ENCODE data around the gene KRT79. TPM values are rescaled to one million over a fixed set of nuclear protein-coding genes. Genes with fewer than 3 reads are reported as not detected.

Gene KRT79
- total RNA-seq, 2 donors from 2014 or later: not detected

DNA sequence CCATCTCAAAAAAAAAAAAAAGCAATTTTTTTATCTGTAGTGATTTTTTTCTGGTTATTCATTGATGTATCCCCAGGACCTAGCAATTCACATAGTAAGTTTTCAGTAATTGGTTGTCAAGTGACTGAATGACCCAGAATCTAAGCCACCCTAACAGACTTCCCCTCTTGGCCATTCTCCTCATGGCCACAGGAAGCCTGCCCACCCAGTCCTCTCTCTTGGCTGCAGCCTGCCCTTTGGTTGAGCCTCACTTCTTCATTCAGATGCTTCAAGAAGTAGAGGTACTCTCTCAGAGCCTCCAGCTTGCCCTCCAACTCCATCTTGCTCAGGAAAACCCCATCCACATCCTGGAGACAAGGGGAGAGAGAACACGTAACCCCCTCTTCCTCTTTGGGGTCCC is 11.8 kb upstream of the KRT79 start:
- Histone ChIP-seq H3K9me3 (ENCODE audit: control insufficient read depth, low read length) (no peaks in the 10 kb centered on the region), H3K36me3 (ENCODE audit: control insufficient read depth, insufficient read depth, low read length) (no peaks in the 10 kb centered on the region), H3K27me3 (ENCODE audit: control insufficient read depth, insufficient read depth, low read length, poor library complexity, severe bottlenecking) (peaks cover 4% of the 10 kb centered on the region), H3K9ac (ENCODE audit: extremely low read depth, low read length, poor library complexity, severe bottlenecking) (no peak overlapping the region), H3K4me3 (ENCODE audit: low read length) (no peak overlapping the region), H3K27ac (ENCODE audit: low read depth, low read length) (no peak overlapping the region), H3K4me1 (ENCODE audit: control insufficient read depth, insufficient read depth, low read length) (no peaks in the 10 kb centered on the region)
- 82% methylated on average over 1 of the region's 1 CpG; no CpG with 5 or more reads in 1 of the 2 experiments for WGBS, 2 experiments (ENCODE audit: insufficient coverage in 1 of 2, insufficient read length in 1 of 2)
- Mint-ChIP-seq H3K4me3 (no peak overlapping the region), H3K27me3 (ENCODE audit: insufficient read depth) (peaks cover 8% of the 10 kb centered on the region), H3K4me1 (no peaks in the 10 kb centered on the region), H3K9me3 (no peaks in the 10 kb centered on the region), H3K36me3 (ENCODE audit: low read depth) (no peaks in the 10 kb centered on the region), H3K27ac (no peak overlapping the region)
- no peak for DNase-seq
- TF ChIP-seq, protein P1, sequence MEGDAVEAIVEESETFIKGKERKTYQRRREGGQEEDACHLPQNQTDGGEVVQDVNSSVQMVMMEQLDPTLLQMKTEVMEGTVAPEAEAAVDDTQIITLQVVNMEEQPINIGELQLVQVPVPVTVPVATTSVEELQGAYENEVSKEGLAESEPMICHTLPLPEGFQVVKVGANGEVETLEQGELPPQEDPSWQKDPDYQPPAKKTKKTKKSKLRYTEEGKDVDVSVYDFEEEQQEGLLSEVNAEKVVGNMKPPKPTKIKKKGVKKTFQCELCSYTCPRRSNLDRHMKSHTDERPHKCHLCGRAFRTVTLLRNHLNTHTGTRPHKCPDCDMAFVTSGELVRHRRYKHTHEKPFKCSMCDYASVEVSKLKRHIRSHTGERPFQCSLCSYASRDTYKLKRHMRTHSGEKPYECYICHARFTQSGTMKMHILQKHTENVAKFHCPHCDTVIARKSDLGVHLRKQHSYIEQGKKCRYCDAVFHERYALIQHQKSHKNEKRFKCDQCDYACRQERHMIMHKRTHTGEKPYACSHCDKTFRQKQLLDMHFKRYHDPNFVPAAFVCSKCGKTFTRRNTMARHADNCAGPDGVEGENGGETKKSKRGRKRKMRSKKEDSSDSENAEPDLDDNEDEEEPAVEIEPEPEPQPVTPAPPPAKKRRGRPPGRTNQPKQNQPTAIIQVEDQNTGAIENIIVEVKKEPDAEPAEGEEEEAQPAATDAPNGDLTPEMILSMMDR (conservative IDR thresholded peaks at IDR 0.05): no peak

DNA sequence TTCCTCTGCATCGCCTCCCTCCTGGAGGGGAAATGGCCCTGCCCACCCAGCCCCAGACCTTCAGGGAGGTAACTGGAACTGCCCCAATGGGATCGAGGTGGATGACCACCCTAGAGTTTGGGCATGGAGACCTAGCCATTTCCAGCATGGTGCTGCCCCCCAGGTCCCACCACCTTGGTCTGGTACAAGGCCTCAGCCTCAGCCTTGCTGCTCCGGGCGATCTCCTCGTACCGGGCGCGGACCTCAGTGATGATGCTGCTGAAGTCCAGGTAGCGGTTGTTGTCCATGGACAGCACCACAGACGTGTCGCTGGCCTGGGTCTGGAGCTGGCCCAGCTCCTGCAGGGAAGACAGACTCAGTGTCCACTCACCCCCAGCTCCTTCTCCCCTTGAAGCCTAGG is 10.3 kb upstream of the KRT79 start:
- no peaks in the 10 kb centered on the region for H3K9me3 Mint-ChIP-seq
- H3K27ac Mint-ChIP-seq: no peak overlapping the region
- WGBS, 2 experiments (ENCODE audit: insufficient coverage in 1 of 2, insufficient read length in 1 of 2): 95 to 98% methylated on average over 6 to 11 of the region's 11 CpGs
- TF ChIP-seq, protein P1 (conservative IDR thresholded peaks at IDR 0.05): no peak
- no peaks in the 10 kb centered on the region for H3K4me1 Mint-ChIP-seq
- H3K4me3 Mint-ChIP-seq: no peak overlapping the region
- no peak overlapping the region for H3K4me3 ChIP-seq (ENCODE audit: low read length)
- H3K36me3 ChIP-seq (ENCODE audit: control insufficient read depth, insufficient read depth, low read length): no peaks in the 10 kb centered on the region
- no peaks in the 10 kb centered on the region for H3K4me1 ChIP-seq (ENCODE audit: control insufficient read depth, insufficient read depth, low read length)
- no peak overlapping the region for H3K9ac ChIP-seq (ENCODE audit: extremely low read depth, low read length, poor library complexity, severe bottlenecking)
- H3K36me3 Mint-ChIP-seq (ENCODE audit: low read depth): no peaks in the 10 kb centered on the region
- H3K27me3 ChIP-seq (ENCODE audit: control insufficient read depth, insufficient read depth, low read length, poor library complexity, severe bottlenecking): peaks cover 4% of the 10 kb centered on the region
- peaks cover 11% of the 10 kb centered on the region for H3K27me3 Mint-ChIP-seq (ENCODE audit: insufficient read depth)
- no peaks in the 10 kb centered on the region for H3K9me3 ChIP-seq (ENCODE audit: control insufficient read depth, low read length)
- H3K27ac ChIP-seq (ENCODE audit: low read depth, low read length): no peak overlapping the region
- no peak for DNase-seq

DNA sequence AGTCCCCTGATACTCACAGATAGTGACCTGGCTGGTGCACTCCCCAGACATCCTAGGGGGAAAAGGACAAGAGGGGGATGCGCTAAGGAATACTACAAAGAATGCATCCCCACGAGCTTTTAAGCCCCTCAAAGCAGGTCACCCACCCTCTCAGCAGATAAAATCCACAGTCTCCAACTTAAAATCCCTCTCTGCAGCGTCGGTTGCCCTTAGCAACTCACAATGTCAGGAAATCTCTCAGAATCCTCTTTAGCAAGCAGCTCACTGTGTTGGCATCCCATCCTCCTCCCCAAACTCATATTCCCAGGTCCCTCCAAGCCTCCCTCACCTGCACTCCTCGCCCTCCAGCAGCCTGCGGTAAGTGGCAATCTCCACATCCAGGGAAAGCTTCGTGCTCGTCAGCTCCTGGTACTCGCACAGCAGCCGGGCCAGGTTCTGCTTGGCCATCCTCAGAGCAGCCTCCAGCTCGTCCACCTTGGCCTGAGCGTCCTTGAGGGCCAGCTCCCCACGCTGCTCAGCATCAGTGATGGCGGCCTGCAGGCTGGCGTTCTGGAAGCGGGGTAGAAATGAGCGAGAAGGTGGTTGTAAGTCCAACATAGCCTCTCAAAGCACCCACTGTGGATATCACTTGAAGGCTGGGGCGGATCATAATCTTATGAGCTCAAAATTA is 5.5 kb upstream of the KRT79 start:
- peaks cover 13% of the 10 kb centered on the region for H3K27me3 Mint-ChIP-seq (ENCODE audit: insufficient read depth)

More for the DNA sequence above, 5.5 kb upstream of the KRT79 start:
- no peak overlapping the region for H3K4me3 Mint-ChIP-seq
- WGBS, 2 experiments (ENCODE audit: insufficient coverage in 1 of 2, insufficient read length in 1 of 2): 84 to 90% methylated on average over 14 to 18 of the region's 18 CpGs
- DNase-seq: no peak
- no peaks in the 10 kb centered on the region for H3K9me3 ChIP-seq (ENCODE audit: control insufficient read depth, low read length)
- no peaks in the 10 kb centered on the region for H3K36me3 ChIP-seq (ENCODE audit: control insufficient read depth, insufficient read depth, low read length)
- H3K27ac ChIP-seq (ENCODE audit: low read depth, low read length): no peak overlapping the region
- TF ChIP-seq, protein P1 (conservative IDR thresholded peaks at IDR 0.05): no peak
- no peaks in the 10 kb centered on the region for H3K9me3 Mint-ChIP-seq
- H3K36me3 Mint-ChIP-seq (ENCODE audit: low read depth): no peaks in the 10 kb centered on the region
- H3K27me3 ChIP-seq (ENCODE audit: control insufficient read depth, insufficient read depth, low read length, poor library complexity, severe bottlenecking): no peaks in the 10 kb centered on the region
- no peak overlapping the region for H3K4me3 ChIP-seq (ENCODE audit: low read length)
- no peaks in the 10 kb centered on the region for H3K4me1 Mint-ChIP-seq
- no peaks in the 10 kb centered on the region for H3K4me1 ChIP-seq (ENCODE audit: control insufficient read depth, insufficient read depth, low read length)
- no peak overlapping the region for H3K9ac ChIP-seq (ENCODE audit: extremely low read depth, low read length, poor library complexity, severe bottlenecking)
- no peak overlapping the region for H3K27ac Mint-ChIP-seq

All from endodermal cell (in vitro differentiated cells).